Subcutaneous adipose tissue (tissue), 4 donors: Measurements from ENCODE around the gene CYP3A5. TPM values are rescaled to one million over a fixed set of nuclear protein-coding genes. Genes with fewer than 3 reads are reported as not detected.

Source experiments
- small RNA-seq: library from RNA; depleted of rRNA; stranded (forward); fragments of <200 nt; gene quantifications from one replicate; pipeline ENCODE3, GENCODE V24; 2016
- total RNA-seq, 4 donors: library from RNA; depleted of rRNA; stranded (reverse); fragments of >200 nt; gene quantifications; one replicate each; pipeline ENCODE4 v1.1.0, GENCODE V29; 2016
- TF ChIP-seq, protein P1 (sequence below): fragments of 450-650 bp; IDR thresholded peaks from one replicate; pipeline ENCODE4 v1.5.1; 2016; ENCODE audit warnings: low read depth, mild to moderate bottlenecking, control low read depth, antibody characterized with exemption, moderate library complexity

The CYP3A5 gene
- total RNA-seq, 4 donors from 2014 or later: 0.88 to 191 (median 58.1) TPM

DNA sequence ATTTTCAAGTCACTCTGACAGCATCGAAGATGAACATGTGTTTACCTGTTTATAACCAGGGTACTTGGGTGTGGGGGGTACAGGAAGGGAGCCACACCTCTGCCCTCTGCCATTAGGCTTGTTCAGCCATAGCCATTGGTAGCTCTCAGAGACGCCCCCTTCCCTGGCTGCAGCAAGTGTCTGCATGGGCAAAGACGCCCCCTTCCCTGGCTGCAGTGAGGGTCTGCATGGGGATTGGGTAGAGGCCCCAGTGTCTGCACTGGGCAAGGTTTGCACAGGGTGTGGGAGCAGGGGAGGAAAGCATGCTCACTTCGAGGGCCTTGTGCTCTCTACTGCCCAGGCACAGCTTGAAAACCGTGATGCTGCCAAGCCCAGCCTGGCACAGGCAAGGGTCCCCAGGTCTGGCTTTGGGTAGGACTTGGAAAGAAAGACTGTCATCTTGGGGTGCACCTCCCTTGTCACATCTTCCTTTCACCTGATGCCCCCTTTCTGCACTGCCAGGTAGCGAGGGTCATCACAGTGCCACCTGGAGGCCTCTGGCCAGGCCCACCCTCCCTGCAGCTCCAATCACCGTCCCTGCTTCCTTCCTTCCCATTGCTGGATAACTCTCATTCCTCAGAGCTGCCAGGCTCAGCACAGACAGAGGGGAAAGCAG lies 78.0 kb downstream of the CYP3A5 start:
- TF ChIP-seq, protein P1, sequence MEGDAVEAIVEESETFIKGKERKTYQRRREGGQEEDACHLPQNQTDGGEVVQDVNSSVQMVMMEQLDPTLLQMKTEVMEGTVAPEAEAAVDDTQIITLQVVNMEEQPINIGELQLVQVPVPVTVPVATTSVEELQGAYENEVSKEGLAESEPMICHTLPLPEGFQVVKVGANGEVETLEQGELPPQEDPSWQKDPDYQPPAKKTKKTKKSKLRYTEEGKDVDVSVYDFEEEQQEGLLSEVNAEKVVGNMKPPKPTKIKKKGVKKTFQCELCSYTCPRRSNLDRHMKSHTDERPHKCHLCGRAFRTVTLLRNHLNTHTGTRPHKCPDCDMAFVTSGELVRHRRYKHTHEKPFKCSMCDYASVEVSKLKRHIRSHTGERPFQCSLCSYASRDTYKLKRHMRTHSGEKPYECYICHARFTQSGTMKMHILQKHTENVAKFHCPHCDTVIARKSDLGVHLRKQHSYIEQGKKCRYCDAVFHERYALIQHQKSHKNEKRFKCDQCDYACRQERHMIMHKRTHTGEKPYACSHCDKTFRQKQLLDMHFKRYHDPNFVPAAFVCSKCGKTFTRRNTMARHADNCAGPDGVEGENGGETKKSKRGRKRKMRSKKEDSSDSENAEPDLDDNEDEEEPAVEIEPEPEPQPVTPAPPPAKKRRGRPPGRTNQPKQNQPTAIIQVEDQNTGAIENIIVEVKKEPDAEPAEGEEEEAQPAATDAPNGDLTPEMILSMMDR: no peak

DNA sequence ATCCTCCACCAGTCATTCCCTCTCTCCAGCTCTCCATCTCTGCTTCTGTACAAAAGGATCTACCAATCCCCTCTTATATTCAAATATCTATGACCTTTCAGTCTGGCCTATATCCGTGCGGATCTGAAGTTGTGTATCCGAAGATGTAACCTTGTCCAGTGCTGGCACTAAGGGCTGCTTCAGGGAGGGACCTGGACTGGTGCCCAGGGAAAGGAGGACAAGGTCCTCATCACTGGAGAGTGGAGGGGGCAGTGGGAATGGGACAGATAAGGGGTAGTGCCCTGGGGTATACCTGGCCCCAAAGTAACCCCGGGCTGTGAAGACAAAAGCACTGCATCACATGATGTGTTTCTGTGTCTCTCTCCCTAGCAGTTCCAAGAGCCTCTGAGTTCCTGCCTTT lies 80.0 kb downstream of the CYP3A5 start:
- TF ChIP-seq, protein P1: no peak

Small RNA genes lying within 50 kb of the gene (small RNA-seq; reads per million reads assigned to genes)
- gene CYP3A51P (not detected), gene CYP3A7-CYP3A51P (not detected)

Other genes with a start within 250 kb of the CYP3A5 start
- 10 to 100 TPM in 1 of 4 donors, 1 to 10 TPM in 3; 3.7 to 11.9 (median 5.3) TPM for gene PTCD1, start 241.2 kb downstream of the CYP3A5 start, total RNA-seq
- gene CPSF4, start 241.1 kb downstream of the CYP3A5 start, total RNA-seq: 10 to 100 TPM; 23.2 to 60.7 (median 26.6) TPM
- gene ATP5MF, start 213.8 kb downstream of the CYP3A5 start, total RNA-seq: 100 to 1,000 TPM; 546 to 724 (median 624) TPM
- 1 to 10 TPM; 4.5 to 7.3 (median 5.9) TPM for gene ZNF789, start 207.1 kb downstream of the CYP3A5 start, total RNA-seq
- gene ZNF394, start 179.7 kb downstream of the CYP3A5 start, total RNA-seq: 10 to 100 TPM; 24.6 to 42.2 (median 32.0) TPM
- gene ZKSCAN5, start 175.3 kb downstream of the CYP3A5 start, total RNA-seq: 1 to 10 TPM; 7.0 to 10.0 (median 8.7) TPM
- gene FAM200A, start 127.9 kb downstream of the CYP3A5 start, total RNA-seq: 1 to 10 TPM; 4.0 to 9.5 (median 6.0) TPM
- 100 to 1,000 TPM in 3 of 4 donors, 10 to 100 TPM in 1; 96.0 to 128 (median 108) TPM for gene ZNF655, start 121.4 kb downstream of the CYP3A5 start, total RNA-seq
- gene TMEM225B, start 81.7 kb downstream of the CYP3A5 start, total RNA-seq: 1 to 10 TPM; 1.1 to 4.0 (median 1.2) TPM
- 10 to 100 TPM; 10.7 to 17.1 (median 13.2) TPM for gene ZSCAN25, start 63.0 kb downstream of the CYP3A5 start, total RNA-seq
- not detected for gene CYP3A7, start 55.2 kb upstream of the CYP3A5 start, total RNA-seq
- 1 to 10 TPM in 1 of 4 donors, under 1 TPM in 1, not detected in 2; 0.34 to 1.3 TPM for gene CYP3A4, start 104.2 kb upstream of the CYP3A5 start, total RNA-seq
- gene CYP3A43, start 148.0 kb upstream of the CYP3A5 start, total RNA-seq: not detected
- under 1 TPM in 1 of 4 donors, not detected in 3; 0.98 TPM for gene OR2AE1, start 197.0 kb upstream of the CYP3A5 start, total RNA-seq
- 10 to 100 TPM; 33.5 to 50.5 (median 42.0) TPM for gene TRIM4, start 239.5 kb upstream of the CYP3A5 start, total RNA-seq
- 1 to 10 TPM in 1 of 4 donors, under 1 TPM in 1, not detected in 2; 0.68 to 2.1 TPM for gene GJC3, start 249.6 kb upstream of the CYP3A5 start, total RNA-seq